Ascending aorta (tissue), 2 donors: Measurements from ENCODE around the gene ZCCHC2. TPM values are rescaled to one million over a fixed set of nuclear protein-coding genes. Genes with fewer than 3 reads are reported as not detected.

Experiments used
- DNase-seq, 2 donors: peaks; one replicate each; pipeline ENCODE4 v3.0.0-alpha.2; 2019; ENCODE audit warnings: low spot score in 2 of 2
- H3K27ac ChIP-seq, 2 donors: fragments of 200-600 bp; sonication (generic); one replicate each; pipeline ENCODE4 v1.5.1; 2016 to 2017; ENCODE audit warnings: mild to moderate bottlenecking in 1 of 2
- H3K27me3 ChIP-seq: fragments of 200-600 bp; sonication (generic); one replicate; pipeline ENCODE4 v1.5.1; 2017
- H3K36me3 ChIP-seq, 2 donors: fragments of 200-600 bp; sonication (generic); one replicate each; pipeline ENCODE4 v1.5.1; 2016
- H3K4me1 ChIP-seq, 2 donors: fragments of 200-600 bp; sonication (generic); one replicate each; pipeline ENCODE4 v1.5.1; 2016 to 2017; ENCODE audit warnings: mild to moderate bottlenecking in 1 of 2
- H3K4me3 ChIP-seq, 2 donors: fragments of 200-600 bp; sonication (generic); one replicate each; pipeline ENCODE4 v1.5.1; 2016 to 2017; ENCODE audit warnings: mild to moderate bottlenecking in 1 of 2
- H3K9me3 ChIP-seq, 2 donors: fragments of 200-600 bp; sonication (generic); one replicate each; pipeline ENCODE4 v1.5.1; 2016
- intact Hi-C: fragments of 100-400 bp; cut with DNase I; formaldehyde crosslinking; loops from one replicate; pipeline ENCODE4 v1.15.1; 2023
- total RNA-seq: library from RNA; depleted of rRNA; stranded (reverse); fragments of >200 nt; gene quantifications from one replicate; pipeline ENCODE4 v1.1.0, GENCODE V29; 2016
- TF ChIP-seq, protein P1 (sequence below), 3 experiments: fragments of 200-600 bp in 2 of 3; fragments of 450-650 bp in 1 of 3; sonication (generic) in 2 of 3; IDR thresholded peaks; one replicate each; pipeline ENCODE4 v1.5.1; 2016 to 2019; ENCODE audit warnings: antibody characterized with exemption in 3 of 3, mild to moderate bottlenecking in 1 of 3, moderate library complexity in 1 of 3

Gene ZCCHC2
- total RNA-seq, 1 donor from 2014 or later: 22.9 TPM

DNA sequence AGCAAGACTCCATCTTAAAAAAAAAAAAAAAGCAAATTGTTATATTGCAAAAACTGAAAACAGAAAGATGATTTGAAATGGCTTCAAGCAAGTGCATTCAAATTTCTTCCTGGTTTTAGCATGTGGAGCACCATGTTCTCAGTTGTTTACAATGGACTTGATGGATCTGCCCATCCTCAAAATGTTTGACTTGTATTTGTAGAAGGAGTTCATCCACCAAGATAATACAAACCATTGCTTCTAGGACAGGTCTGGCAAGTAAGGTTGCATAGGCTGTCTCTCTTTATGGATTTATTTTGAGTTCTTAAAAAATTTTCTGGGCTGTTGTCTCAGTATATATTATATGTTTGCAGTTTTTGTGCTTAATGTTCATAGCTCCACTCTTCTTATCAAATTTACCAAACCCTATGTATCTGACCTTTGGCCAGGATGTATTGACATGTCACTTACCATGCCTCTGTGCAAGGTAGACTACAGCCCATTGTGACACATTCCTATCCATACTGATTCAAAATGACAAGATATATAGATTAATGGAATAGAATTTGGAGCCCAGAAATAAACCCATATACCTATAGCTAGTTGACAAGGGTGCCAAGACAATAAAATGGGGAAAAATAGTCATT is 21.7 kb upstream of the ZCCHC2 start:
- no peaks in the 10 kb centered on the region for H3K4me1 ChIP-seq
- H3K4me3 ChIP-seq: no peak overlapping the region
- H3K27me3 ChIP-seq: no peaks in the 10 kb centered on the region
- no peak overlapping the region for H3K27ac ChIP-seq
- no peaks in the 10 kb centered on the region for H3K36me3 ChIP-seq
- no peaks in the 10 kb centered on the region for H3K9me3 ChIP-seq
- TF ChIP-seq, protein P1, sequence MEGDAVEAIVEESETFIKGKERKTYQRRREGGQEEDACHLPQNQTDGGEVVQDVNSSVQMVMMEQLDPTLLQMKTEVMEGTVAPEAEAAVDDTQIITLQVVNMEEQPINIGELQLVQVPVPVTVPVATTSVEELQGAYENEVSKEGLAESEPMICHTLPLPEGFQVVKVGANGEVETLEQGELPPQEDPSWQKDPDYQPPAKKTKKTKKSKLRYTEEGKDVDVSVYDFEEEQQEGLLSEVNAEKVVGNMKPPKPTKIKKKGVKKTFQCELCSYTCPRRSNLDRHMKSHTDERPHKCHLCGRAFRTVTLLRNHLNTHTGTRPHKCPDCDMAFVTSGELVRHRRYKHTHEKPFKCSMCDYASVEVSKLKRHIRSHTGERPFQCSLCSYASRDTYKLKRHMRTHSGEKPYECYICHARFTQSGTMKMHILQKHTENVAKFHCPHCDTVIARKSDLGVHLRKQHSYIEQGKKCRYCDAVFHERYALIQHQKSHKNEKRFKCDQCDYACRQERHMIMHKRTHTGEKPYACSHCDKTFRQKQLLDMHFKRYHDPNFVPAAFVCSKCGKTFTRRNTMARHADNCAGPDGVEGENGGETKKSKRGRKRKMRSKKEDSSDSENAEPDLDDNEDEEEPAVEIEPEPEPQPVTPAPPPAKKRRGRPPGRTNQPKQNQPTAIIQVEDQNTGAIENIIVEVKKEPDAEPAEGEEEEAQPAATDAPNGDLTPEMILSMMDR (IDR thresholded peaks at IDR 0.05): no peak
- no peak for DNase-seq
- intact Hi-C loops: no loop called here

- DNase-seq: no peak
- TF ChIP-seq, protein P1 (IDR thresholded peaks at IDR 0.05): no peak
- peak overlapping the region; percentile 32 to 59 for H3K4me3 ChIP-seq
- no peaks in the 10 kb centered on the region for H3K4me1 ChIP-seq
- intact Hi-C loops: no loop called here
- H3K27ac ChIP-seq: peak overlapping the region in 1 of 2 donors; percentile 23
- H3K9me3 ChIP-seq: peaks cover 0 to 1% of the 10 kb centered on the region in 2 donors
- H3K36me3 ChIP-seq: no peaks in the 10 kb centered on the region
- no peaks in the 10 kb centered on the region for H3K27me3 ChIP-seq
Observed at GRCh38 chr18:62505669-62506494, 16.9 kb upstream of the ZCCHC2 start.

DNA sequence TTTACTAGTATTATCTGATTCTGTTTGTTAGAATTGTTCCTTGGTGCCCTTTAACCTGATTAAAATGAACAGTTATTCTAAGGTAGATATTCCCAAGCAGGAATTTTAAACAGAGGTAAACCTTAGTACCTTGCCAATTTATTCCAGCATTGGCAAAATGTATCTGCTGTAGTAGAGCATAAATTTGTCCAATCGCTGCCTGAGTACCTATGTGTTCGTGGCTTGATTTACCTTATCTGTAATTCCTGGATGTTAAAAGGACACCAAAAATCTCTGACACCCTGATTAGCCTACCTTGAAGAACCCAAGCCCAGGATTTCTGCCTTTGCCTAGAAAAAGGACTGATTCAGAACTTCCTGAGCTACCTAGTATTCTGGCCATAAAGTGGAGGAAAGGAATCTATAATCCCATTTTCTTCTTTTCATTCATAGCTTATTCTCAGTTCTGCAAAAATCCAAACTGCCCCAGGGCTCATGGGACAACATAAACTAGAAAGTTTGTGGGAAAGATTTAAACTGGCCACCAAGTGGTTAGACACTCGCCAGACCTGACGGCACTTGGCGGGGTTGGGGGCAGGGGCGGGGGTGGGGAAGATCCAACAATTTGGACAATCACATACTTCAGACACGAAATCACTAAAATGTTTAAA is 16.2 kb upstream of the ZCCHC2 start:
- H3K27ac ChIP-seq: peak overlapping the region in 1 of 2 donors; percentile 23
- H3K4me1 ChIP-seq: no peaks in the 10 kb centered on the region
- no peaks in the 10 kb centered on the region for H3K27me3 ChIP-seq
- DNase-seq: no peak
- peak overlapping the region; percentile 32 to 59 for H3K4me3 ChIP-seq
- peaks cover 0 to 9% of the 10 kb centered on the region in 2 donors for H3K9me3 ChIP-seq
- no peaks in the 10 kb centered on the region for H3K36me3 ChIP-seq
- intact Hi-C loops: no loop called here
- TF ChIP-seq, protein P1 (IDR thresholded peaks at IDR 0.05): no peak

DNA sequence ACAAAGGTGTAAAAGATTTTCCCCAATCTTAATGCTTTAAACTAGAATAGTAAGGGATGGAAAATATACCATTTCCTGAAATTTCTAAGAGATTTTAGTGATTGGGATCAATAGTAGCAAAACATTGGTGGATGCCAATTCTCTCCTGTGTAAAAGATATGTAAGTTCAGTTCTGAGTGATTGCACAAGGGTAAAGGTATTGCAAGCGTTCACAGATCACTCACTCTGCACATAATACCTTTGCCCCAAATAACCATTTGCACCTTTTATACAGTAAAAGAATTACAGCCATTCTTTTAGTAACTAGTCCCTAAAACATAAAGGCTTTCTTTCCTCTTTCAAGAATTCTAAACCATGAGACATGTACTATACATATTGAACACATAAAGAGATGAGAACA is 13.0 kb upstream of the ZCCHC2 start:
- Histone ChIP-seq H3K4me3 (no peak overlapping the region), H3K4me1 (no peaks in the 10 kb centered on the region), H3K36me3 (no peaks in the 10 kb centered on the region), H3K27ac (no peak overlapping the region), H3K27me3 (no peaks in the 10 kb centered on the region), H3K9me3 (peaks cover 22 to 40% of the 10 kb centered on the region in 2 donors)
- no peak for DNase-seq
- intact Hi-C loops: no loop called here
- TF ChIP-seq, protein P1 (IDR thresholded peaks at IDR 0.05): no peak

- TF ChIP-seq, protein P1 (IDR thresholded peaks at IDR 0.05): no peak
- no peak overlapping the region for H3K4me3 ChIP-seq
- no peaks in the 10 kb centered on the region for H3K4me1 ChIP-seq
- DNase-seq: no peak
- peaks cover 24 to 41% of the 10 kb centered on the region in 2 donors for H3K9me3 ChIP-seq
- intact Hi-C loops: no loop called here
- H3K27ac ChIP-seq: no peak overlapping the region
- H3K27me3 ChIP-seq: no peaks in the 10 kb centered on the region
- no peaks in the 10 kb centered on the region for H3K36me3 ChIP-seq
Observed at GRCh38 chr18:62510789-62511188, 12.0 kb upstream of the ZCCHC2 start.
